Measurements from ENCODE around the gene SATB1. TPM values are rescaled to one million over a fixed set of nuclear protein-coding genes. Genes with fewer than 3 reads are reported as not detected.

The SATB1 gene
- total RNA-seq, 1 donor from 2014 or later, result 22.1 TPM

DNA sequence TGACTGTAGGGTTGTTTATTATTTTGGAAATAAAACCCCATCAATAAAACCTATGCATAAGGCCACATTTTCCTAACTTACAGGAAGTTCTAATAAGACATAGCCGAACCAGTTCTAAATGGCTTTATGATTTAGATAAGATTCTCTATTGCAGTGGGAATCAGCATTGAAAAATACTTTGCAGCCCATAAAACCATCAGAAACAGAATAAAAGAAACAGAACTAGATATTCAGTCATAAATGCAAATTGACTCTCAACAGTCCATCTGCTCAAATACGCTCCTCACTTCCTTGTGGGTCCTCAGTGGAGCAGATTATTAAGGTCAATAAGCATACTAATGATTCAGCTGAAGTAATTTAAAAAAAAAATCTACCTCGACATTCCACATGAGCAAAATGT is 8.8 kb downstream of the SATB1 start:
- no peak overlapping the region for H3K4me3 Mint-ChIP-seq
- peaks cover 32% of the 10 kb centered on the region for H3K4me1 Mint-ChIP-seq
- no peaks in the 10 kb centered on the region for H3K9me3 Mint-ChIP-seq
- no peaks in the 10 kb centered on the region for H3K27me3 Mint-ChIP-seq (ENCODE audit: low read depth)
- H3K36me3 Mint-ChIP-seq (ENCODE audit: low read depth), result no peaks in the 10 kb centered on the region
- TF ChIP-seq, protein P1, sequence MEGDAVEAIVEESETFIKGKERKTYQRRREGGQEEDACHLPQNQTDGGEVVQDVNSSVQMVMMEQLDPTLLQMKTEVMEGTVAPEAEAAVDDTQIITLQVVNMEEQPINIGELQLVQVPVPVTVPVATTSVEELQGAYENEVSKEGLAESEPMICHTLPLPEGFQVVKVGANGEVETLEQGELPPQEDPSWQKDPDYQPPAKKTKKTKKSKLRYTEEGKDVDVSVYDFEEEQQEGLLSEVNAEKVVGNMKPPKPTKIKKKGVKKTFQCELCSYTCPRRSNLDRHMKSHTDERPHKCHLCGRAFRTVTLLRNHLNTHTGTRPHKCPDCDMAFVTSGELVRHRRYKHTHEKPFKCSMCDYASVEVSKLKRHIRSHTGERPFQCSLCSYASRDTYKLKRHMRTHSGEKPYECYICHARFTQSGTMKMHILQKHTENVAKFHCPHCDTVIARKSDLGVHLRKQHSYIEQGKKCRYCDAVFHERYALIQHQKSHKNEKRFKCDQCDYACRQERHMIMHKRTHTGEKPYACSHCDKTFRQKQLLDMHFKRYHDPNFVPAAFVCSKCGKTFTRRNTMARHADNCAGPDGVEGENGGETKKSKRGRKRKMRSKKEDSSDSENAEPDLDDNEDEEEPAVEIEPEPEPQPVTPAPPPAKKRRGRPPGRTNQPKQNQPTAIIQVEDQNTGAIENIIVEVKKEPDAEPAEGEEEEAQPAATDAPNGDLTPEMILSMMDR (conservative IDR thresholded peaks at IDR 0.05), result no peak
- no peak for DNase-seq (ENCODE audit: low read depth, low spot score)
- H3K27ac Mint-ChIP-seq (ENCODE audit: unreplicated experiment), result no peak overlapping the region

DNA sequence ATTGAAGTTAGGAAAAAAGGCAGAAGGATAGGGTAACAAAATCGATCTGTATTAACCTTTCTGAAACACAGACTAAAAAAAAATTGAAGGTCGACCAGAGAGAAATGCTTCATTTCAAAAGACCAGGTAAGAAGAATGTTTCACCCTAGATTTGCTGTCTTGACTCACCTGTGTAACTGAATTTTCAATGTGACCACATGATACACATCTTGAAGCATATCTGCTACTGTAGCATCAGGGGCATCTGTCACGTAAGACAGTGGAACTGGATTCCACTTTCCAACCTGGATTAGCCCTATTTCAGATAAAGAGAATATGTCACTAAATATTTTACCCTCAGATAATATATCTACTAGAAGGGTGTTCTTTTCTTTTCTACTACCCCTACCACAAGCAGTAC is 9.3 kb downstream of the SATB1 start:
- TF ChIP-seq, protein P1 (conservative IDR thresholded peaks at IDR 0.05), result no peak

DNA sequence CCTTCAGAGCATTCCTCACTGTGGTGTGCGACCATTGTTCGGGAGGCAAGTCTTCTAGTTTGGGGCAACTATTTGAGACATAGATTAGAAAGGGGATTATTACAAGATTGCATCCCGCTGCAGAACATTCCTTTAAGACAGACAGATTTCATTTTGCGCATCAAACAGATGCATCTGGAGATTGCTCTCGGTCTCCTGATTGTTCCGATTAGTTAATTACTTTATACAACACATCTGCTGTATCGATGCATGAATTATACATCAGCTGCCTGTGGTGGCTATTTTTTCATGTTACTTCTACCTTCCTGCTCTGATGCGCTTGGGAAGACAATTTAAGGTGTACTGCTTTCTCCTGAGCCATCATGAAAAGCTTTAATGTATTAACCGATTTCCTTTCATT is 10.0 kb downstream of the SATB1 start:
- H3K27ac Mint-ChIP-seq (ENCODE audit: unreplicated experiment), result no peak overlapping the region
- H3K4me3 Mint-ChIP-seq, result no peak overlapping the region
- H3K9me3 Mint-ChIP-seq, result no peaks in the 10 kb centered on the region
- H3K36me3 Mint-ChIP-seq (ENCODE audit: low read depth), result no peaks in the 10 kb centered on the region
- H3K4me1 Mint-ChIP-seq, result peaks cover 30% of the 10 kb centered on the region
- no peaks in the 10 kb centered on the region for H3K27me3 Mint-ChIP-seq (ENCODE audit: low read depth)
- DNase-seq (ENCODE audit: low read depth, low spot score), result no peak
- TF ChIP-seq, protein P1 (conservative IDR thresholded peaks at IDR 0.05), result no peak

More for the DNA sequence above, 9.3 kb downstream of the SATB1 start:
- Mint-ChIP-seq H3K27ac (ENCODE audit: unreplicated experiment) (no peak overlapping the region), H3K4me1 (peaks cover 32% of the 10 kb centered on the region), H3K9me3 (no peaks in the 10 kb centered on the region), H3K4me3 (no peak overlapping the region), H3K27me3 (ENCODE audit: low read depth) (no peaks in the 10 kb centered on the region), H3K36me3 (ENCODE audit: low read depth) (no peaks in the 10 kb centered on the region)
- no peak for DNase-seq (ENCODE audit: low read depth, low spot score)

DNA sequence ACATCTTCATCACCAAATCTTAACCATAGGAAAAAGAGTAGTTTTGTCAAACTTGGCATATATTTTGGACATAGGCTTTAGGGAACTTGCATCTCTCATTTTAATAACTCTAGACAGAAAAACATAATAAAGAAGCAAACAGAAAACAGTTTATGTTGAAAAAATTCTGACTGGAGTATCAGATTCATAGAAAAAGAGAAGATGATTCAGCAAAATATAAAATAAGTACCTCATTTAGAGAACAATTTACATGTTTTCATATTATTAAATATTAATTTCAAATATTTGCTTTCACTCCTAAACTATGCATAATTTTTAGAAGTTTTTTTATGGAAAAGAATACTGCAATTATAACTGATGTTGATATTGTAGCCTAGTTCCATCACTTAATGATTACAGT is 12.5 kb downstream of the SATB1 start:
- H3K27ac Mint-ChIP-seq (ENCODE audit: unreplicated experiment), result no peak overlapping the region

DNA sequence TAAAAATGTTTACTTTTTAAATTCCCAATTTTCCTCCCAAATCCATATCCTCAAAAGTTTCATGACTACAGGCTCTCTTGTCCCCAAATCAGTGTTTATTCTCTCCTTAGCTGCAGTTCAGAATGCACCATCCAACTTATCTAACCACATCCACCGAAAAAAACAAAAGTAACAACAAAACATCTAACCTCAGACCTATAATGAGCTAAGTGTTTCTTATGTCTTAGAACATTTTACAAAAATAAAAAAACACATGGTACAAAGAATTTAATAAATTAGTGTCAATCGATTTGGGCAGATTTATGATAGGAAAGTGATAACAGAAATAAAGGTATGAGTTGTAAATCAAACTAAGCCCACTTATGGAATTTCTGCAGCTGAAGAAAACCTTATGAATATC is 13.6 kb downstream of the SATB1 start:
- TF ChIP-seq, protein P1 (conservative IDR thresholded peaks at IDR 0.05), result no peak
- Mint-ChIP-seq H3K4me1 (peaks cover 13% of the 10 kb centered on the region), H3K27me3 (ENCODE audit: low read depth) (no peaks in the 10 kb centered on the region), H3K27ac (ENCODE audit: unreplicated experiment) (no peak overlapping the region), H3K9me3 (no peaks in the 10 kb centered on the region), H3K4me3 (no peak overlapping the region), H3K36me3 (ENCODE audit: low read depth) (no peaks in the 10 kb centered on the region)
- DNase-seq (ENCODE audit: low read depth, low spot score), result no peak

More for the DNA sequence above, 12.5 kb downstream of the SATB1 start:
- no peak for DNase-seq (ENCODE audit: low read depth, low spot score)
- Mint-ChIP-seq H3K27me3 (ENCODE audit: low read depth) (no peaks in the 10 kb centered on the region), H3K9me3 (no peaks in the 10 kb centered on the region), H3K4me3 (no peak overlapping the region), H3K36me3 (ENCODE audit: low read depth) (no peaks in the 10 kb centered on the region), H3K4me1 (peaks cover 13% of the 10 kb centered on the region)
- TF ChIP-seq, protein P1 (conservative IDR thresholded peaks at IDR 0.05), result no peak

DNA sequence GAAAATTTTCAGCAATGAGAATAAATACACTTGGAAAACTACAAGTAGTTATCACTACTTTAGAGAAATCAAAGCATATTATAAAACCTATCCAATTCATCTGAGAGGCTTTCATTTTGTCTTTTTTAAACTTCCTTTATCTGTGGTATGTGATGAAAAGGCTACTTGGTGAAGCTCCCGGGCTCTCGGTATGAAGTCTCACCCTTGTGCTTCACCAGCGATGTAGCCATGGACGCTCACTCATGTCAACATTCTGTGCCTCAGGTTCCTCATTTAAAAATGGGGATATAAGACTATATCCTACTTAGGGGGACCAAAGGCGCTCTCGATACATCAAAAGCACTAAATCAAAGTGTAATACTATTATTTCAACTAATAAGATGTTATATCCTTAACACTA is 14.9 kb downstream of the SATB1 start:
- Mint-ChIP-seq H3K27ac (ENCODE audit: unreplicated experiment) (no peak overlapping the region), H3K4me3 (no peak overlapping the region), H3K27me3 (ENCODE audit: low read depth) (no peaks in the 10 kb centered on the region), H3K4me1 (peaks cover 8% of the 10 kb centered on the region), H3K36me3 (ENCODE audit: low read depth) (no peaks in the 10 kb centered on the region), H3K9me3 (no peaks in the 10 kb centered on the region)
- DNase-seq (ENCODE audit: low read depth, low spot score), result no peak
- TF ChIP-seq, protein P1 (conservative IDR thresholded peaks at IDR 0.05), result no peak

Measured in neural crest cell (in vitro differentiated cells).